ENCODE data around the gene IGLL5. TPM values are rescaled to one million over a fixed set of nuclear protein-coding genes. Genes with fewer than 3 reads are reported as not detected.

IGLL5 gene
- total RNA-seq, 3 donors from 2014 or later, result 11.1 to 41.3 TPM; not detected in 1

GRCh38 chr22:22924369-22925145, 36.9 kb downstream of the IGLL5 start:
- intact Hi-C loops (cut with DNase I; ENCODE audit: low total_unique reads), result no loop called here
- no peaks in the 10 kb centered on the region for H3K9me3 ChIP-seq
- TF ChIP-seq POLR2A (IDR thresholded peaks at IDR 0.05) (no peak), POLR2AphosphoS5 (IDR thresholded peaks at IDR 0.05) (no peak), CTCF (IDR thresholded peaks at IDR 0.05) (no peak)

GRCh38 chr22:22925146-22925804, 37.7 kb downstream of the IGLL5 start:
- no peaks in the 10 kb centered on the region for H3K4me1 ChIP-seq
- H3K27ac ChIP-seq, result no peak overlapping the region
- H3K36me3 ChIP-seq, result no peaks in the 10 kb centered on the region
- no peaks in the 10 kb centered on the region for H3K27me3 ChIP-seq
- TF ChIP-seq POLR2AphosphoS5 (IDR thresholded peaks at IDR 0.05), result no peak
- TF ChIP-seq POLR2A (IDR thresholded peaks at IDR 0.05), result no peak
- TF ChIP-seq CTCF (IDR thresholded peaks at IDR 0.05), result no peak
- DNase-seq (ENCODE audit: low spot score in 2 of 2), result no peak
- intact Hi-C loops (cut with DNase I; ENCODE audit: low total_unique reads), result no loop called here
- H3K4me3 ChIP-seq, result no peak overlapping the region
- H3K9me3 ChIP-seq, result no peaks in the 10 kb centered on the region

More at GRCh38 chr22:22924369-22925145, 36.9 kb downstream of the IGLL5 start:
- no peaks in the 10 kb centered on the region for H3K36me3 ChIP-seq
- DNase-seq (ENCODE audit: low spot score in 2 of 2), result no peak
- no peaks in the 10 kb centered on the region for H3K4me1 ChIP-seq
- H3K27ac ChIP-seq, result no peak overlapping the region
- H3K4me3 ChIP-seq, result no peak overlapping the region
- H3K27me3 ChIP-seq, result no peaks in the 10 kb centered on the region

- no peaks in the 10 kb centered on the region for H3K4me1 ChIP-seq
- no peak for DNase-seq (ENCODE audit: low spot score in 2 of 2)
- TF ChIP-seq CTCF (IDR thresholded peaks at IDR 0.05), result no peak
- no peak for TF ChIP-seq POLR2A (IDR thresholded peaks at IDR 0.05)
- TF ChIP-seq POLR2AphosphoS5 (IDR thresholded peaks at IDR 0.05), result no peak
- no peak overlapping the region for H3K27ac ChIP-seq
- intact Hi-C loops (cut with DNase I; ENCODE audit: low total_unique reads), result no loop called here
- no peaks in the 10 kb centered on the region for H3K27me3 ChIP-seq
- H3K9me3 ChIP-seq, result no peaks in the 10 kb centered on the region
- no peaks in the 10 kb centered on the region for H3K36me3 ChIP-seq
- no peak overlapping the region for H3K4me3 ChIP-seq
These were observed 38.3 kb downstream of the IGLL5 start for GRCh38 chr22:22925805-22926369.

GRCh38 chr22:22926370-22927195, 39.0 kb downstream of the IGLL5 start:
- Histone ChIP-seq H3K27me3 (no peaks in the 10 kb centered on the region), H3K4me3 (no peak overlapping the region), H3K9me3 (no peaks in the 10 kb centered on the region), H3K36me3 (no peaks in the 10 kb centered on the region), H3K4me1 (no peaks in the 10 kb centered on the region), H3K27ac (no peak overlapping the region)
- intact Hi-C loops (cut with DNase I; ENCODE audit: low total_unique reads), result no loop called here
- DNase-seq (ENCODE audit: low spot score in 2 of 2), result no peak
- TF ChIP-seq POLR2AphosphoS5 (IDR thresholded peaks at IDR 0.05) (no peak), POLR2A (IDR thresholded peaks at IDR 0.05) (no peak), CTCF (IDR thresholded peaks at IDR 0.05) (no peak)
